ENCODE measurements around the gene ARMC12. TPM values are rescaled to one million over a fixed set of nuclear protein-coding genes. Genes with fewer than 3 reads are reported as not detected.

The ARMC12 gene
- polyA plus RNA-seq, 2 of the 4 experiments (the other 2 are of a cell fraction), result 0.44 to 0.88 TPM

DNA sequence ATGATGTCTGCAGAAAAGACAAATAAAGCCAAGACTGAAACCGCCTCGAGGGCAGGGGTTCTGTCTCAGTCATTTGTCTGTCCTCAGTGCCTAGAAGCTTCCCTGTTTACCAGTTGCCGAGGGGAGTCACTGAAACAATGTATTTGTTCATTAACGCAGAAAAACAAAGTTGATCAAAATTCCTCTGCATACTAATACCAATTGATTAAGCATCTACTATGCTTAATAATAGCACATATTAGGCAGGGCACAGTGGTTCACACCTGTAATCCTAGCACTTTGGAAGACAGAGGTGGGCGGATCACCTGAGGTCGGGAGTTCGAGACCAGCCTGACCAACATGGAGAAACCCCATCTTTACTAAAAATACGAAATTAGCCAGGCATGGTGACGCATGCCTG, 46.3 kb upstream of the ARMC12 start:
- WGBS (ENCODE audit: missing lambda C conversion rate), result 91% methylated on average over 9 of the region's 9 CpGs
- DNase-seq (ENCODE audit: low read depth in 1 of 2, low spot score in 1 of 2) (no peak), ATAC-seq (no peak), FAIRE-seq (no peak)
- TF ChIP-seq CHD4 (IDR thresholded peaks at IDR 0.05; ENCODE audit: borderline replicate concordance) (no peak), KDM5A (IDR thresholded peaks at IDR 0.05) (no peak), EHF (CRISPR knock-in tag; IDR thresholded peaks at IDR 0.05) (no peak), TP53 (CRISPR knock-in tag; IDR thresholded peaks at IDR 0.05) (no peak), ZC3H11A (IDR thresholded peaks at IDR 0.05) (no peak), ZFP36 (IDR thresholded peaks at IDR 0.05; ENCODE audit: borderline replicate concordance, partially characterized antibody) (no peak), FOXS1 (CRISPR knock-in tag; IDR thresholded peaks at IDR 0.05) (no peak), FOSB (CRISPR knock-in tag; IDR thresholded peaks at IDR 0.05) (no peak), HEYL (CRISPR knock-in tag; IDR thresholded peaks at IDR 0.05) (no peak), RCOR1 (IDR thresholded peaks at IDR 0.05; ENCODE audit: low read depth, low read length) (no peak), GATA3 (IDR thresholded peaks at IDR 0.05; ENCODE audit: borderline replicate concordance) (no peak), SMC3 (IDR thresholded peaks at IDR 0.05) (no peak)
- TF ChIP-seq, protein P1, sequence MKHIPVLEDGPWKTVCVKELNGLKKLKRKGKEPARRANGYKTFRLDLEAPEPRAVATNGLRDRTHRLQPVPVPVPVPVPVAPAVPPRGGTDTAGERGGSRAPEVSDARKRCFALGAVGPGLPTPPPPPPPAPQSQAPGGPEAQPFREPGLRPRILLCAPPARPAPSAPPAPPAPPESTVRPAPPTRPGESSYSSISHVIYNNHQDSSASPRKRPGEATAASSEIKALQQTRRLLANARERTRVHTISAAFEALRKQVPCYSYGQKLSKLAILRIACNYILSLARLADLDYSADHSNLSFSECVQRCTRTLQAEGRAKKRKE (CRISPR knock-in tag; IDR thresholded peaks at IDR 0.05; ENCODE audit: low read depth), result no peak
- TF ChIP-seq, protein P2, sequence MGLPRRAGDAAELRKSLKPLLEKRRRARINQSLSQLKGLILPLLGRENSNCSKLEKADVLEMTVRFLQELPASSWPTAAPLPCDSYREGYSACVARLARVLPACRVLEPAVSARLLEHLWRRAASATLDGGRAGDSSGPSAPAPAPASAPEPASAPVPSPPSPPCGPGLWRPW (IDR thresholded peaks at IDR 0.05), result no peak
- CTCF ChIA-PET, result no interaction called here
- H3K4me1 ChIP-seq, result peaks cover 11% of the 10 kb centered on the region; the same call in 2 of the 3 replicates
- POLR2A ChIA-PET, result no interaction called here
- no peak overlapping the region for H3K4me2 ChIP-seq
- H3K27ac ChIP-seq, result no peak overlapping the region
- no peak overlapping the region for H3K4me3 ChIP-seq
- H3K9me3 ChIP-seq, result peaks cover 9% of the 10 kb centered on the region

DNA sequence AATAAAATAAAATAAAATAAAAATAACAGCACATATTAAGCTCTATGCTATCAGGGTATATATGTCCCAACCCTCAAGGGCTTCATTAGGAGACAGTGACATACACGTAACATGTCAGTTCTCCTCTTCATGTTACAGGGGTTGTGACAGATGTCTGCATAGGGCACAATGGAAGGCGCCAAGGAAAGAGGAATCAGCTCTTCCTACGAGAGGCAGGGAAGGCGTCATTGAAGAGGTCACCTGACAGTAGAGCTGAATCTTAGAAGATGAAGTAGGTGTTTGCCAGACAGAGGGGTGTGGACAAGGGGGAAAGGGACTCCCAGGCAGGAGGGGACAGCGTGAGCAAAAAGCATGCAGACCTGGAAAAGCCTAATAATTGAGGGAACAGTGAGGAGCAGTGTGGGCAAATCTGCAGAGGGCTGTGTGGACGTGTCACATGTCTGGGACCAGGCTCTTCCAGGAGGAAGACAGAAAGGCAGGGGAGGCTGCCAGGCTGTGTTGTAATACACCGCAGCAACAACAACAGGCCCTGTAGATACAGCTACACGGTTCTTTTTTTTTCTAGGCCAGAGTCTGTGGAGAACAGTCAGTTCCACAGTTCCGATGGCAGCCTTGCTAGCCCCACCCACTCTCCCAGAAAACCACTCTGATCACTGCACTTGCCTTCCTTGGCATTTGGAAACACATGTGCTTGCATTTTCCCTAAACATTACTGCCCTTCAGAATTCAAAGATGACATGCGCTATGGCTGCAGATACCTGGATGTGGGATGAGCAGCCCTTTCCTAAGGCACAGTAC, 45.6 kb upstream of the ARMC12 start:
- peaks cover 9% of the 10 kb centered on the region for H3K9me3 ChIP-seq
- no peak for TF ChIP-seq TP53 (CRISPR knock-in tag; IDR thresholded peaks at IDR 0.05)
- no peak for TF ChIP-seq RCOR1 (IDR thresholded peaks at IDR 0.05; ENCODE audit: low read depth, low read length)
- TF ChIP-seq POLR2A (IDR thresholded peaks at IDR 0.05; ENCODE audit: low read length), result no peak
- TF ChIP-seq, protein P3, sequence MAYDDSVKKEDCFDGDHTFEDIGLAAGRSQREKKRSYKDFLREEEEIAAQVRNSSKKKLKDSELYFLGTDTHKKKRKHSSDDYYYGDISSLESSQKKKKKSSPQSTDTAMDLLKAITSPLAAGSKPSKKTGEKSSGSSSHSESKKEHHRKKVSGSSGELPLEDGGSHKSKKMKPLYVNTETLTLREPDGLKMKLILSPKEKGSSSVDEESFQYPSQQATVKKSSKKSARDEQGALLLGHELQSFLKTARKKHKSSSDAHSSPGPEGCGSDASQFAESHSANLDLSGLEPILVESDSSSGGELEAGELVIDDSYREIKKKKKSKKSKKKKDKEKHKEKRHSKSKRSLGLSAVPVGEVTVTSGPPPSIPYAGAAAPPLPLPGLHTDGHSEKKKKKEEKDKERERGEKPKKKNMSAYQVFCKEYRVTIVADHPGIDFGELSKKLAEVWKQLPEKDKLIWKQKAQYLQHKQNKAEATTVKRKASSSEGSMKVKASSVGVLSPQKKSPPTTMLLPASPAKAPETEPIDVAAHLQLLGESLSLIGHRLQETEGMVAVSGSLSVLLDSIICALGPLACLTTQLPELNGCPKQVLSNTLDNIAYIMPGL (CRISPR knock-in tag; IDR thresholded peaks at IDR 0.05; ENCODE audit: borderline replicate concordance), result no peak
- no peak for TF ChIP-seq TFCP2L1 (CRISPR knock-in tag; IDR thresholded peaks at IDR 0.05)
- TF ChIP-seq KDM1A (IDR thresholded peaks at IDR 0.05; ENCODE audit: low read depth), result no peak
- no peak for TF ChIP-seq HOXB5 (CRISPR knock-in tag; IDR thresholded peaks at IDR 0.05)
- no peak for TF ChIP-seq ZC3H11A (IDR thresholded peaks at IDR 0.05)
- no peak for TF ChIP-seq CBX8 (IDR thresholded peaks at IDR 0.05)
- no peak for TF ChIP-seq RFX5 (IDR thresholded peaks at IDR 0.05)
- TF ChIP-seq BHLHE40 (IDR thresholded peaks at IDR 0.05; ENCODE audit: low read depth, low read length), result no peak
- TF ChIP-seq CBX2 (IDR thresholded peaks at IDR 0.05; ENCODE audit: borderline replicate concordance, low read depth), result no peak
- TF ChIP-seq EP300 (IDR thresholded peaks at IDR 0.05), result no peak
- TF ChIP-seq SMC3 (IDR thresholded peaks at IDR 0.05), result no peak
- no peak for TF ChIP-seq RARB (CRISPR knock-in tag; IDR thresholded peaks at IDR 0.05)
- no peak for TF ChIP-seq ZFP36 (IDR thresholded peaks at IDR 0.05; ENCODE audit: borderline replicate concordance, partially characterized antibody)
- CTCF ChIA-PET, result no interaction called here
- no peak for ATAC-seq
- H3K27ac ChIP-seq, result no peak overlapping the region; a peak in 1 of 6 replicates
- no peak overlapping the region for H3K4me3 ChIP-seq
- peaks cover 11% of the 10 kb centered on the region; the same call in 2 of the 3 replicates for H3K4me1 ChIP-seq
- POLR2A ChIA-PET, result no interaction called here
- no peak overlapping the region for H3K4me2 ChIP-seq
- FAIRE-seq, result no peak
- WGBS (ENCODE audit: missing lambda C conversion rate), result 81% methylated on average over 10 of the region's 10 CpGs
- DNase-seq (ENCODE audit: low read depth in 1 of 2, low spot score in 1 of 2), result no peak

Measured in A549 (cell line).